Left forelimb (tissue), 1 donor: ENCODE measurements around the gene S100A4.
A peak's percentile ranks its signal among the peaks of the same experiment; 100 is the strongest.
"Not testable (repeated sequence)": the region's sequence is repeated elsewhere in the genome, so short reads cannot be mapped to it uniquely, and the experiment has no call there.

ENCODE experiments used
- DNase-seq: peaks from one replicate; pipeline ENCODE4 v3.0.0-alpha.2; 2018; ENCODE audit warnings: low spot score

Gene S100A4

GRCh38 chr1:153567621-153568366 lies 22.2 kb upstream of the S100A4 start:
- no peak for DNase-seq

GRCh38 chr1:153566414-153567371 lies 21.1 kb upstream of the S100A4 start:
- peak; percentile 89 for DNase-seq

GRCh38 chr1:153565529-153566374 lies 20.1 kb upstream of the S100A4 start, which contains the start of gene S100A2:
Gene S100A2, minus strand, starts transcription at chr1:153565844. Its CDS starts 1,967 bp downstream, at chr1:153563877.
- DNase-seq, result no peak

GRCh38 chr1:153563991-153564390 lies 18.4 kb upstream of the S100A4 start:
- no peak for DNase-seq

- no peak for DNase-seq
These were observed 17.9 kb upstream of the S100A4 start for GRCh38 chr1:153563483-153563901.

- not testable (repeated sequence) for DNase-seq
These were observed 16.4 kb upstream of the S100A4 start for GRCh38 chr1:153562021-153562420.

GRCh38 chr1:153561466-153561985 lies 15.9 kb upstream of the S100A4 start:
- no peak for DNase-seq

GRCh38 chr1:153560771-153561465 lies 15.3 kb upstream of the S100A4 start:
- DNase-seq, result no peak

- DNase-seq, result no peak
These were observed 14.6 kb upstream of the S100A4 start for GRCh38 chr1:153560241-153560640.

- DNase-seq, result no peak
These were observed 12.3 kb upstream of the S100A4 start for GRCh38 chr1:153557877-153558276.

GRCh38 chr1:153556348-153556747 lies 10.7 kb upstream of the S100A4 start:
- DNase-seq, result no peak

GRCh38 chr1:153553830-153554541 lies 8.4 kb upstream of the S100A4 start:
- DNase-seq, result no peak

GRCh38 chr1:153553096-153553495 lies 7.5 kb upstream of the S100A4 start:
- no peak for DNase-seq

- DNase-seq, result no peak
These were observed 6.7 kb upstream of the S100A4 start for GRCh38 chr1:153552335-153552734.

GRCh38 chr1:153550827-153551500 lies 5.4 kb upstream of the S100A4 start:
- peak; percentile 36 for DNase-seq

GRCh38 chr1:153550398-153550758 lies 4.8 kb upstream of the S100A4 start:
- DNase-seq, result no peak

GRCh38 chr1:153549741-153550397 lies 4.3 kb upstream of the S100A4 start:
- DNase-seq, result no peak

GRCh38 chr1:153548722-153549688 lies 3.4 kb upstream of the S100A4 start, which contains the start of gene S100A3:
Gene S100A3, minus strand, starts transcription at chr1:153549258. Its CDS starts 773 bp downstream, at chr1:153548485.
- no peak for DNase-seq
